PFSK-1 (cell line): ENCODE data around the gene C9orf57.

Source experiments
- FOXP2 ChIP-seq: optimal IDR thresholded peaks from 2 replicates; pipeline ENCODE3; 2011; ENCODE audit warnings: borderline replicate concordance, control low read depth, inconsistent platforms; ENCODE audit not compliant: insufficient read depth; ENCODE audit errors: extremely low read length, extremely low read depth
- POLR2AphosphoS5 ChIP-seq: IDR thresholded peaks from 2 replicates; pipeline ENCODE4 v1.6.1; 2012; ENCODE audit warnings: low read depth, mild to moderate bottlenecking, control low read depth, low read length, moderate library complexity
- SIN3A ChIP-seq: IDR thresholded peaks from 2 replicates; pipeline ENCODE4 v1.6.1; 2012; ENCODE audit warnings: mild to moderate bottlenecking, low read length, moderate library complexity, borderline replicate concordance; ENCODE audit not compliant: insufficient read depth
- TAF1 ChIP-seq: IDR thresholded peaks from 2 replicates; pipeline ENCODE4 v1.6.1; 2012; ENCODE audit warnings: low read length, control low read depth, borderline replicate concordance; ENCODE audit not compliant: insufficient read depth
- TF ChIP-seq, protein P1 (sequence below), 2 experiments: IDR thresholded peaks; 2 replicates each; pipeline versions ENCODE4 v1.6.1 to v1.8.0; 2011 to 2012; ENCODE audit warnings: low read depth in 2 of 2, low read length in 2 of 2, control low read depth in 1 of 2, inconsistent platforms in 1 of 2, mild to moderate bottlenecking in 1 of 2, moderate library complexity in 1 of 2; ENCODE audit not compliant: insufficient read depth in 1 of 2

Gene C9orf57

DNA sequence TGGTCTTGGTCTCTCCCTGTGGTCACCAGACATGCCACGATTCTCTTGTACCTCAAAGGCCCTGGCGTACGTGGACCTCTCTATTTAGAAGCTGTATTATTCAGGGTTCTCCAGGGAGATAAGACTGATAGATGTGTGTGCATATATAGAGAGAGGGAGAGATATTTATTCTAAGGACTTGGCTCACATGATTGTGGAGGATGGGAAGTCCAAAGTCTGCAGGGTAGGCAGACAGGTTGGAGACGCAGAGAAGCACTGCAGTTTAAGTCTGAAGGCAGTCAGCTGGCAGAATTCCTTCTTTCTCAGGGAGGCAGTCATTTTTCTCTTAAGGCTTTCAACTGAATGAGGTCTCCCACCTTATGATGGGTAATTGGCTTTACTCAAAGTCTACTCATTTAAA is 16.3 kb downstream of the C9orf57 start:
- TF ChIP-seq SIN3A (no peak), TAF1 (no peak), FOXP2 (no peak), POLR2AphosphoS5 (no peak)
- TF ChIP-seq, protein P1, sequence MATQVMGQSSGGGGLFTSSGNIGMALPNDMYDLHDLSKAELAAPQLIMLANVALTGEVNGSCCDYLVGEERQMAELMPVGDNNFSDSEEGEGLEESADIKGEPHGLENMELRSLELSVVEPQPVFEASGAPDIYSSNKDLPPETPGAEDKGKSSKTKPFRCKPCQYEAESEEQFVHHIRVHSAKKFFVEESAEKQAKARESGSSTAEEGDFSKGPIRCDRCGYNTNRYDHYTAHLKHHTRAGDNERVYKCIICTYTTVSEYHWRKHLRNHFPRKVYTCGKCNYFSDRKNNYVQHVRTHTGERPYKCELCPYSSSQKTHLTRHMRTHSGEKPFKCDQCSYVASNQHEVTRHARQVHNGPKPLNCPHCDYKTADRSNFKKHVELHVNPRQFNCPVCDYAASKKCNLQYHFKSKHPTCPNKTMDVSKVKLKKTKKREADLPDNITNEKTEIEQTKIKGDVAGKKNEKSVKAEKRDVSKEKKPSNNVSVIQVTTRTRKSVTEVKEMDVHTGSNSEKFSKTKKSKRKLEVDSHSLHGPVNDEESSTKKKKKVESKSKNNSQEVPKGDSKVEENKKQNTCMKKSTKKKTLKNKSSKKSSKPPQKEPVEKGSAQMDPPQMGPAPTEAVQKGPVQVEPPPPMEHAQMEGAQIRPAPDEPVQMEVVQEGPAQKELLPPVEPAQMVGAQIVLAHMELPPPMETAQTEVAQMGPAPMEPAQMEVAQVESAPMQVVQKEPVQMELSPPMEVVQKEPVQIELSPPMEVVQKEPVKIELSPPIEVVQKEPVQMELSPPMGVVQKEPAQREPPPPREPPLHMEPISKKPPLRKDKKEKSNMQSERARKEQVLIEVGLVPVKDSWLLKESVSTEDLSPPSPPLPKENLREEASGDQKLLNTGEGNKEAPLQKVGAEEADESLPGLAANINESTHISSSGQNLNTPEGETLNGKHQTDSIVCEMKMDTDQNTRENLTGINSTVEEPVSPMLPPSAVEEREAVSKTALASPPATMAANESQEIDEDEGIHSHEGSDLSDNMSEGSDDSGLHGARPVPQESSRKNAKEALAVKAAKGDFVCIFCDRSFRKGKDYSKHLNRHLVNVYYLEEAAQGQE (IDR thresholded peaks at IDR 0.05; ENCODE audit: insufficient read depth in 1 of 2, low read depth in 2 of 2, low read length in 2 of 2): no peak

DNA sequence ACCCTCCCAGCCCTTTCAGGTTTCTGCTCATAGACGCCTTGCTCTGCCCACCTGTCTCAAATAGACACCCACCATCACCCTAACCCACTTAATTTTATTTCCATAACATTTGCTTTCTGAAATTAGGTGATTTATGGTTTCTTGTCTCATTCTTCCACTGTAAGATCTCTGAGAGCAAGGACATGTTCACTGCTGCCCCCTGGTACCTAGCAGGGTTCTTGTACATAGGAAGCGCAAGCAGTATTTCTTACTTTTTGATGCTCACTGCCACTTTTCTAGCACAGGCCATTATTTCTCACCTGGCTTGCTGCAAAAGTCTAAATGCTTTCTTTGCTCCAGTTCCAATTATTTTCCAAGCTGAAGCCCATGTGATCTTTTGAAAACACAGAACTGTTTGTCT is 16.8 kb downstream of the C9orf57 start:
- TF ChIP-seq TAF1: no peak
- TF ChIP-seq, protein P1 (IDR thresholded peaks at IDR 0.05; ENCODE audit: insufficient read depth in 1 of 2, low read depth in 2 of 2, low read length in 2 of 2): no peak
- no peak for TF ChIP-seq POLR2AphosphoS5
- no peak for TF ChIP-seq FOXP2
- no peak for TF ChIP-seq SIN3A

DNA sequence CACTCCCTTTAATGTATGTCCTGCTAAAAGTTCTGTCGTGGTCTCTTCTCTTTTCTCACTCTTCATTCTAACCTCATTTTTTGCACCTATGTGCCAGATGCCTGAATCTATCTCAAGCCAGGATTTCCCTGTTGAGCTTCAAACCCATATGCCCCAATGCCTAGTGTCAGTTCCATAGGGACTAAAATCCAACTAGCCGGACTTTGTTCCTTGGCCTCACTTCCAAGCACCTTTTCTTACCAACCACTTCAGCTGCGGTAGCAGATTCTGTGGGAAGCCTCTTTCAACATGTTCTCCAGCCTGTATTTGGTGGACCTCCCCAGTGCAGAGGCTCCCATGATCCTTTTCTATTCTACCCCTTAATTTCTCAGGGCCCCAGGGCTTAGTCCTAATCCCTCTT is 17.5 kb downstream of the C9orf57 start:
- TF ChIP-seq SIN3A (no peak), TAF1 (no peak), FOXP2 (no peak), POLR2AphosphoS5 (no peak)
- TF ChIP-seq, protein P1 (IDR thresholded peaks at IDR 0.05; ENCODE audit: insufficient read depth in 1 of 2, low read depth in 2 of 2, low read length in 2 of 2): no peak

DNA sequence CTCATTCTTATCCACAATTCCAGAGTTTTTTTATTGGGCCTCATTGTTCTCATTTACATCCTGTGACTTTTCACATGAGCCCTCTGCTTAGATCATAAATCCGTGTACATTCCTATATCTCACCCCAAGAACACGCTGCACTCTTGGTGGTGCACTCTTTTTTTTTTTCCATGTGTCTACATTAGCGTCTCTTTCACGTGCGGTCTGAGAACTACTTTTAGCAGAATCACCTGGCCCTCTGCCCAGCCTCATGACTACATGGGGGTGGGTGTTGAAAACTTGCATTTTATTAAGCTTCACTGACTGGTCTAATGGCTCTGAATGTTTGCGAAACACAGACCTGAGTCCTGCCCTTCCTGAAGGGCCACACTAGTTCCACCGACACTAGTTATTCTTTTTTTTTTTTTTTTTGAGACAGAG is 18.6 kb downstream of the C9orf57 start:
- TF ChIP-seq TAF1: no peak
- TF ChIP-seq SIN3A: no peak
- TF ChIP-seq, protein P1 (IDR thresholded peaks at IDR 0.05; ENCODE audit: insufficient read depth in 1 of 2, low read depth in 2 of 2, low read length in 2 of 2): no peak
- TF ChIP-seq POLR2AphosphoS5: no peak
- TF ChIP-seq FOXP2: no peak

DNA sequence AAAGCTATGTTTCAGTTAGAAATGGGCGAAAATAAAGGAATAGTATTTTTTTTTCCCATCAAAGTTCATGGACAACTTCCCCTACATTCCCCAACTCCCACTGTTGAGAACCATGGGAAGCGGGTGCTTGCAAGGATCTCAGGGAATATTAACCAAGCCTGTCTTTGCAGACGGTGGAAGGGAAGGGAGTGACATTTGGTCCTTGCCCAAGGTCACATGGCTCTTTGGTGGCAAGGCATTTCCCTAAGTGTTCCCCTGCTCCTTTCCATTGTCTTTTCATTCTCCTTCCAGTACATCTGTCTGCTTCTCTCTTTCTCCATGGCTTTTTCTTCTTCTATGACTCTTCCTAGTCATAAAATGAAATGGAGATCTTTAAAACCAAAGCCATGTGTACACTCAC is 19.0 kb downstream of the C9orf57 start:
- TF ChIP-seq SIN3A: no peak
- no peak for TF ChIP-seq FOXP2

DNA sequence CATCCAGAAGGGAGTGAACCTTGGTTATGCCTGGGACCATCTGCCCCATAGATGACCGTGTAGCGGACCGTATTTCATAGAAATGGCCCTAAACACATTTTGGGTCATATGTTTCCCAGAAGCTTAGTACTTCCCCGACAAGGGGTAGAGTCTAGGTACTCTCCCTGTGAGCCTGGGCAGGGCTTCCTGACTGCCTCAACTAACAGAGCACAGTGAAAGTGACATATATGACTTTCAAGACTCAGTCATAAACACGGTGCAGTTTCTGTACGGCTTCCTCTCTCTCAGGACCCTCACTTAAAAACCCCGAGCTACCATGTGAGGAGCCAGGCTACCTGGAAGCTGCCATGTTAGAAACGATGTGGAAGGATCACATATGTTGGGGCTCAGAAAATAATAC is 20.9 kb downstream of the C9orf57 start:
- no peak for TF ChIP-seq TAF1
- no peak for TF ChIP-seq POLR2AphosphoS5
- TF ChIP-seq, protein P1 (IDR thresholded peaks at IDR 0.05; ENCODE audit: insufficient read depth in 1 of 2, low read depth in 2 of 2, low read length in 2 of 2): no peak
- no peak for TF ChIP-seq FOXP2
- TF ChIP-seq SIN3A: no peak
